Loucy (cell line): ENCODE data around the gene RSF1.

Experiments used
- CTCF ChIP-seq: fragments of 200-600 bp; sonication (generic); conservative IDR thresholded peaks from 2 replicates; pipeline ENCODE4 v1.5.1; 2014; ENCODE audit warnings: mild to moderate bottlenecking, antibody characterized with exemption, low read length
- EZH2phosphoT487 ChIP-seq: fragments of 200-600 bp; IDR thresholded peaks from 2 replicates; pipeline ENCODE4 v1.6.1; 2018; ENCODE audit warnings: antibody characterized with exemption, mild to moderate bottlenecking, moderate library complexity, borderline replicate concordance

- TF ChIP-seq CTCF, result no peak
- no peak for TF ChIP-seq EZH2phosphoT487
Measured at GRCh38 chr11:77868744-77869143, 48.2 kb upstream of the RSF1 start.
